ENCODE results near the gene ADAM23.

GRCh38 chr2:206565666-206566065 lies 122.3 kb downstream of the ADAM23 start:
- TF ChIP-seq EZH2 (IDR thresholded peaks at IDR 0.05) (no peak), POLR2AphosphoS5 (IDR thresholded peaks at IDR 0.05; ENCODE audit: borderline replicate concordance, low read depth, low read length) (no peak), FOXP2 (optimal IDR thresholded peaks at IDR 0.05; ENCODE audit: control extremely low read depth, extremely low read length, insufficient read depth) (no peak)

Measured in SK-N-MC (cell line).